Thymus (tissue), 11 donors: ENCODE data around the gene KLHL5. TPM values are rescaled to one million over a fixed set of nuclear protein-coding genes. Genes with fewer than 3 reads are reported as not detected.

Experiments
- DNase-seq, 9 donors: peaks; one replicate each; pipeline ENCODE4 v3.0.0-alpha.2; 2013; ENCODE audit warnings: low spot score in 9 of 9, low read depth in 6 of 9, missing footprints in 1 of 9
- H3K27ac ChIP-seq, 2 donors: one replicate each; pipeline ENCODE4 v1.5.1; 2013; ENCODE audit warnings: control low read depth in 1 of 2, low read depth in 1 of 2, low read length in 1 of 2, mild to moderate bottlenecking in 1 of 2, moderate library complexity in 1 of 2
- H3K27me3 ChIP-seq, 2 donors: one replicate each; pipeline ENCODE4 v1.5.1; 2013; ENCODE audit warnings: low read length in 1 of 2; ENCODE audit not compliant: control insufficient read depth in 2 of 2, insufficient read depth in 1 of 2
- H3K36me3 ChIP-seq, 2 donors: one replicate each; pipeline ENCODE4 v1.5.1; 2013; ENCODE audit warnings: low read length in 1 of 2, mild to moderate bottlenecking in 1 of 2, moderate library complexity in 1 of 2; ENCODE audit not compliant: control insufficient read depth in 2 of 2, insufficient read depth in 2 of 2
- H3K4me1 ChIP-seq, 2 donors: one replicate each; pipeline ENCODE4 v1.5.1; 2013; ENCODE audit warnings: low read length in 2 of 2; ENCODE audit not compliant: control insufficient read depth in 2 of 2, insufficient read depth in 2 of 2
- H3K4me3 ChIP-seq, 2 donors: one replicate each; pipeline ENCODE4 v1.5.1; 2013; ENCODE audit warnings: low read length in 2 of 2, control low read depth in 1 of 2, mild to moderate bottlenecking in 1 of 2
- H3K9me3 ChIP-seq, 2 donors: one replicate each; pipeline ENCODE4 v1.5.1; 2013; ENCODE audit warnings: low read length in 1 of 2, mild to moderate bottlenecking in 1 of 2; ENCODE audit not compliant: control insufficient read depth in 2 of 2, insufficient read depth in 1 of 2
- WGBS: extraction: QIAGEN DNeasy Blood & Tissue Kit; methylation state at CpG from one replicate; pipeline ENCODE4 v1.1.7; 2013; 5-methylcytosine and 5-hydroxymethylcytosine counted together
- polyA plus RNA-seq: library from polyadenylated mRNA; stranded (reverse); fragments of 200-250 nt; gene quantifications from one replicate; pipeline ENCODE4 v1.2.3, GENCODE V29; 2013
- total RNA-seq: library from RNA; stranded (reverse); fragments of 120-200 nt; gene quantifications from one replicate; pipeline ENCODE4 v1.2.4, GENCODE V29; 2013
- donor health status: healthy.

Gene KLHL5
- total and polyA plus RNA-seq, 2 donors: 9.9 to 16.0 TPM

DNA sequence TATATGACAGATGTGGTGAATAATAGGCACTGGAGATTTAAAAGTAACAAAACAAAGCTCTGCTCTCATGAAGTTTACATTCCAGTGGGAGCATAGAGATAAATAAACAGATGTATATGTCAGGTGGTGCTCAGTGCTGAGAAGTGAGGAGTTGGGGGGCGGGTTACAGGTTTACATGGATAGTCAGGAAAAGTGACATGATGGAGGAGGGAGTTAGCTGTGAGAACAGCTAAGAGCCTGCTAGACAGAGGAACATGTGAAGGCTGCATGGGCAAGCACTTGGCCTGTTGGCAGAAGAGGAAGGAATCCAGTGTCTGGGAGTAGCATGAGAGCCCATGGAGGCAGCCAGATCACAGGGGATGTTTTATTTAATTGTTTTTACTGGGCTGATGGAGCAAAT lies 19.7 kb upstream of the KLHL5 start:
- no peak for DNase-seq
- H3K27ac ChIP-seq: no peak overlapping the region
- WGBS: 97% methylated on average over 1 of the region's 1 CpG
- no peak overlapping the region for H3K4me3 ChIP-seq
- peaks cover 0 to 4% of the 10 kb centered on the region in 2 donors for H3K27me3 ChIP-seq
- peaks cover 4 to 22% of the 10 kb centered on the region in 2 donors for H3K4me1 ChIP-seq
- H3K9me3 ChIP-seq: no peaks in the 10 kb centered on the region
- H3K36me3 ChIP-seq: no peaks in the 10 kb centered on the region

DNA sequence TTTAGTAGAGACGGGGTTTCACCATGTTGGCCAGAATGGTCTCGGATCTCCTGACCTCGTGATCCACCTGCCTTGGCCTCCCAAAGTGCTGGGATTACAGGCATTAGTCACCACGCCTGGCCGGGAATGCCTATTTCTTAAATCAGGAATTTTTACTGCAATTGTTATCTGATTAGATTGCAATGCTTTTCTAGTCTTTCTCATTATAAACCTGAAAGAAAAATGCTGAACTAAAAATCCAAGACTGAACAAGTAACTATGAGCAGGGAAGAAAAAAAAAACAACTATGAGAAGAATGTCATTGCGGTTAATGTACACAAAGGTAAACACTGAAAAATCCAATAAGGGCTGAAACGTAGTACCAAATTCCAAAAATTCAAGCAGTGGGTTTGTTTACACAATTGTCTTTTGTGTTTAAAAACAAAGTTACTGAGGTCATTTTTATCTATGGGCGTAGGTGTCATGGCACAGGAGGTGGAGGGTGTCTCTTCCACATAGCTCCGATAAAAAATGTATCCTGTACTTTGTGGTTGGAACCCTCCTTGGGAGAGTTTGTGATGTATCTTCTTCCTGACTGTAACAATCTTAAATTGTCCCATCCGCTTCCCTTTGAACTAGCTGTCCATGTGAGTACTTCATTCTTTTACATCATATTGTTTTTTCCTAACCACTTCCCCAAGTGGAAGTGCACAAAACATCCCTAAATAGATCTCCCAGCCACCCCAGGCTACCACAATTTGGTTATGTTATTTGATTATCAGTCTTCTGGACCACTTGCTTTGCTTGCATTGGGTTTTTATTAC lies 18.8 kb upstream of the KLHL5 start:
- H3K36me3 ChIP-seq: no peaks in the 10 kb centered on the region
- H3K27me3 ChIP-seq: peaks cover 0 to 4% of the 10 kb centered on the region in 2 donors
- WGBS: 90% methylated on average over 10 of the region's 10 CpGs
- peaks cover 4 to 19% of the 10 kb centered on the region in 2 donors for H3K4me1 ChIP-seq
- DNase-seq: no peak
- H3K9me3 ChIP-seq: no peaks in the 10 kb centered on the region
- peak overlapping the region in 1 of 2 donors; percentile 58 for H3K27ac ChIP-seq
- H3K4me3 ChIP-seq: peak overlapping the region; percentile 56 to 81

DNA sequence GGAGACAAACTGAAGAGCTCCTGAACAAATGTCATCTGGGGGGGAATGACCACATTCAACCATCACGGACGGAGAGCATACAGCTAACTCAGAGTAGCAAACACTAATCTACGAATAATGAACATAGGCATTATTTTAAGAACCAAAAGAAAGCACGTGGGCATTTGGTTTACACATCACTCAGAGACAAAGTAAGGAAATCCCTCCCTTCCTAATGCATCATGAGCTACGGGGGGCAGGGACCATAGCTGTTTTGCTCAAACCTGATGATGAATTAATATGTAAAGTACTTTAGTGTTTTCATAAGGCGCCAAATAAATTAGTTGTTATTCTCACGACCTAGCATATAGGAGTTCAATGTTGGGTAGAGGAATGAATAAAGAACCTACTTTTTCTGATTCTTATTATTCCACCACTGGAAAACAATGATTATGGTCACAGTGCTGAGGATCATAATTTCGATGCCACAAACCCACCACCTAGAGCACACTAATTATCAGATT lies 18.1 kb upstream of the KLHL5 start:
- no peaks in the 10 kb centered on the region for H3K36me3 ChIP-seq
- peak overlapping the region; percentile 56 to 81 for H3K4me3 ChIP-seq
- H3K4me1 ChIP-seq: peaks cover 4 to 19% of the 10 kb centered on the region in 2 donors
- WGBS: 7% methylated on average over 8 of the region's 8 CpGs
- no peaks in the 10 kb centered on the region for H3K9me3 ChIP-seq
- peak overlapping the region; percentile 58 to 89 for H3K27ac ChIP-seq
- peaks cover 0 to 4% of the 10 kb centered on the region in 2 donors for H3K27me3 ChIP-seq
- peak in 1 of 9 donors; percentile 25 for DNase-seq

DNA sequence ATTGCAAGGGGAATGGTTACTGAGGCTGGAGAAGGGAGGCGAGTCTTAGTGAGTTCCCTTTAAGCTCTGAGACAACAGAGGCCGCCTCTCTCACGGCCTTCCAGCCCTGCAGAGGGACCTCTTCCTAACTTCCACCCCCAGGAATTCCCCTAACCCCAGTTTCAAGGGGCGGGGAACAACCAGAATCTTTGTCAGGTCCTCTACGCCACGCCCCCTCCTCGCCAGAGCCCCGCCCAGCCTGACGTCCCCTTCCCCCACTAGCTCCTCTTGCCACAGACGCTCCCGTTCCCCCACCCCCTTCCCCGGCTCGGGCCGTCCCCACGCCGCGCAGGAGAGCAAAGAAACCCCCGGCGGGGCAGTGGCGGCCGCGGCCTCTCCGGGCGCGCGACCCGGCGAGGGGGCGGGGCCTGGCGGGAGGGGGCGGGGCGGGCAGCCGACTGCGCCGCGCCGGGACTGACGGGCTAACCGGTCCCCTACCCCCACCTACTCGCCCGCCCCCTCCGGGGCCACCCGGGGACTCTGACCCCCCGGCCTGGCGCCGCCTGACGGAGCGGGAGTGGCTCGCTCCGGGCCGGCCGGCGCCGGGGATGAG lies 17.6 kb upstream of the KLHL5 start:
- Histone ChIP-seq H3K4me3 (peak overlapping the region; percentile 56 to 81), H3K4me1 (peaks cover 4 to 19% of the 10 kb centered on the region in 2 donors)
- DNase-seq: peak in 7 of 9 donors; percentile 57 to 87 (median 76)

DNA sequence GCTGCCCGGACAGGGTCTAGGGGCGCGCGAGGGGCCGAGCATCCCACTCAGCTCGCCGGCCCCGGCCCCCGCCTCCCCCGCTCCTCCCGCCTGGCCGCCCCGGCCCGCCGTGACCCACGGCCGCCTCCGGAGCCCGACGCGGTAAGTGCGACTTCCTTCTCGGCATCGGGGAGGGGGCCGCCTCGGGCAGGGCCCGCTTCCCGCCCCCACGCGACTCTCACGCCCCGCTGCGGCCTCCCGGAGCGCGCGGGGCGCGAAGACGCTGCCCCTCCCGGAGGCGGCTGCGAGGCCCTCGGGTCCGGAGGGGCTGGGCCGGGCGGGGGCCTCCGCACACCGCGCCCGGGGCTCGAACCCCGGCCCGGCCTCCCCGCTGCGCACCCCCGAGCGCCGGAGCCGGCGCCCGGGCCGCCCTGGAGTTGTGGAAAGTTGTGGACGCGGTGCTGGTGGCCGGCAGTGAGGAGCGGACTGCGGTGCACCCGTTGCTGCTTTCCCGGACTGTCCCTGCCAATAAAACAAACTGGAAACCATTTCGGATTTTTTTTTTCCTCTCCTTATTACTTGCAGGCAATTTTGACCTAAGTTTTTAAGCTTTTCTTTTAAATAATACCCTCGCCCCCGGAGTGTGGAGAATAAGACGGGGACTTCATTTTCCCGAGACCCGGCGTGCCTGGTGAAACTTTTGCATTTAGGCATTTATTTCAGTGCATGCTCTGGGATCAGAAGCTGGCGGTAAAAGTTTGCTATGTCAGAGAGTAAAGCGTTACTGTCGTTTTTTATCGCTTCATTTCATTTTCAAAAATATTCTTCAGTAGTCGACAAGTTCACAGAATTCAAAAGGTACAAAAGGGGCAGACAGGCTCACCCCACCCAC lies 16.8 kb upstream of the KLHL5 start:
- WGBS: under 1% methylated on average over 82 of the region's 82 CpGs
- Histone ChIP-seq H3K36me3 (no peaks in the 10 kb centered on the region), H3K4me1 (peaks cover 4 to 19% of the 10 kb centered on the region in 2 donors), H3K4me3 (peak overlapping the region; percentile 56 to 81), H3K27me3 (peaks cover 0 to 4% of the 10 kb centered on the region in 2 donors), H3K27ac (peak overlapping the region; percentile 68 to 89), H3K9me3 (no peaks in the 10 kb centered on the region)
- peak in 2 of 9 donors; percentile 37 to 47 for DNase-seq

More for the DNA sequence above, 17.6 kb upstream of the KLHL5 start:
- Histone ChIP-seq H3K9me3 (no peaks in the 10 kb centered on the region), H3K27me3 (peaks cover 0 to 4% of the 10 kb centered on the region in 2 donors), H3K27ac (peak overlapping the region; percentile 58 to 89), H3K36me3 (no peaks in the 10 kb centered on the region)
- WGBS: under 1% methylated on average over 53 of the region's 54 CpGs

DNA sequence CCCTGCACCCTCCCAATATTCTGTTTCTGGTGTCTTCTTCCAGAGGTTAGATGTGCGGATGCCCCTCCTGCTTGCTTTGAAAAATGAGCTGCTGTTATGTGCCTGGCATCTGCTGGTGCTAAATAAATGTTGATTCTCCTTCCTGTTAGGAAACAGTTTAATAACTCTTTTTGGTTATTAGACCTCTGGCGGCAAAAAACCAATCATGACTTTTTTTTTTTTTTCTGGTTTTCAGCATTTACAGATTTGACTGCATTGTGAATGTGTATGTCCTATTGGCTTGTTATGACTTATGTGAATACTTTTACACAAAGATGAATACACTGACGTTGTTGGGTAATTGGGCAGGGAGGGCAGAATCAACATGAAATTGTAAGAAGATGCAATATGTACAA lies 16.2 kb upstream of the KLHL5 start:
- no peaks in the 10 kb centered on the region for H3K36me3 ChIP-seq
- no peak overlapping the region for H3K27ac ChIP-seq
- peaks cover 4 to 19% of the 10 kb centered on the region in 2 donors for H3K4me1 ChIP-seq
- no peaks in the 10 kb centered on the region for H3K9me3 ChIP-seq
- no peak for DNase-seq
- 50% methylated on average over 3 of the region's 3 CpGs for WGBS
- peaks cover 0 to 4% of the 10 kb centered on the region in 2 donors for H3K27me3 ChIP-seq
- peak overlapping the region; percentile 47 to 81 for H3K4me3 ChIP-seq

DNA sequence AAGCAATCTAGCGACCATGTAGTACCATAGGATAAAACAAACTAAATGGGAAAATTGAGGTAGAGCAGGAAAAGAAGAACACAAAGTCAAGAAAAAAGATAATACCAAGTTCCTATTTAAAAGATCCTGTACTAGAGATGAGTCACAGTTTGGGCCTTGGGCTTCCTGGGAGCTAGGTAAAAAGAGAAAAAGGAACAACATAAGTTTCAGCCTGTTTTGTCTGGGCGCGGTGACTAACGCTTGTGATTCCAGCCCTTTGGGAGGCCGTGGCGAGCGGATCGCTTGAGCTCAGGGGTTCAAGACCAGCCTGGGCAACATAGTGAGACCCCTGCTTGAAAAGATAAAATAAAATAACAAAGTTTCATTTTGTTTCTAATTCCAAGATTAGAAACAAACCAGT lies 15.8 kb upstream of the KLHL5 start:
- Histone ChIP-seq H3K36me3 (no peaks in the 10 kb centered on the region), H3K27ac (no peak overlapping the region), H3K4me3 (no peak overlapping the region), H3K4me1 (peaks cover 4 to 19% of the 10 kb centered on the region in 2 donors), H3K27me3 (peaks cover 0 to 4% of the 10 kb centered on the region in 2 donors), H3K9me3 (no peaks in the 10 kb centered on the region)
- DNase-seq: peak in 1 of 9 donors; percentile 21
- 98% methylated on average over 8 of the region's 8 CpGs for WGBS

DNA sequence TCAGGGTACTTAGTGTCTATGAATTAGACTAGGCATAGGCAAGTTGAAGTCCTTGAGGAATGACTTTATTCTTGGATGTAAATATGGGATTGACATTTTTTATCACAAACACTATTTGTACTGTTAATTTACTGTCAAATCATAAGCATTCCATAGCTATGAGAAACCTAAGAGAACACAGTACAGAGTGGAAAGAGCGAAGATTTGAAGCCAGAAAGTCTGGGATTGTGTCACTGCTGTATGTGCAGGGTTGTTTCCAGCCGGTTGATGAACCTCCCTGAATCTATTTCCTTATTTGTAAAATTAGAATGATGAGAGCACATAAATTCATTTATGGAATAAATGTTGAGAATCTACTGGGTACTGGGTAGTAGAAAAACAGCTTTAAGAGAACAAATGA lies 14.4 kb upstream of the KLHL5 start:
- Histone ChIP-seq H3K27ac (no peak overlapping the region), H3K9me3 (no peaks in the 10 kb centered on the region), H3K4me1 (peaks cover 4 to 19% of the 10 kb centered on the region in 2 donors), H3K27me3 (peaks cover 0 to 4% of the 10 kb centered on the region in 2 donors), H3K36me3 (no peaks in the 10 kb centered on the region), H3K4me3 (no peak overlapping the region)
- WGBS: 95% methylated on average over 2 of the region's 2 CpGs
- DNase-seq: no peak
